ENCODE measurements around the gene TTR. TPM values are rescaled to one million over a fixed set of nuclear protein-coding genes. Genes with fewer than 3 reads are reported as not detected.

TTR gene
- total RNA-seq, 4 donors from 2014 or later = not detected

GRCh38 chr18:31637445-31637844, 45.8 kb downstream of the TTR start:
- no peak for DNase-seq
- Histone ChIP-seq H3K9me3 (no peaks in the 10 kb centered on the region), H3K27me3 (no peaks in the 10 kb centered on the region), H3K4me1 (no peaks in the 10 kb centered on the region), H3K36me3 (peaks cover 0 to 10% (median 0%) of the 10 kb centered on the region in 3 donors), H3K4me3 (no peak overlapping the region), H3K27ac (no peak overlapping the region)
- intact Hi-C loops (cut with DNase I) = no loop called here
- 82 to 89% methylated on average over 3 of the region's 3 CpGs for WGBS, 2 donors
- TF ChIP-seq, protein P1, sequence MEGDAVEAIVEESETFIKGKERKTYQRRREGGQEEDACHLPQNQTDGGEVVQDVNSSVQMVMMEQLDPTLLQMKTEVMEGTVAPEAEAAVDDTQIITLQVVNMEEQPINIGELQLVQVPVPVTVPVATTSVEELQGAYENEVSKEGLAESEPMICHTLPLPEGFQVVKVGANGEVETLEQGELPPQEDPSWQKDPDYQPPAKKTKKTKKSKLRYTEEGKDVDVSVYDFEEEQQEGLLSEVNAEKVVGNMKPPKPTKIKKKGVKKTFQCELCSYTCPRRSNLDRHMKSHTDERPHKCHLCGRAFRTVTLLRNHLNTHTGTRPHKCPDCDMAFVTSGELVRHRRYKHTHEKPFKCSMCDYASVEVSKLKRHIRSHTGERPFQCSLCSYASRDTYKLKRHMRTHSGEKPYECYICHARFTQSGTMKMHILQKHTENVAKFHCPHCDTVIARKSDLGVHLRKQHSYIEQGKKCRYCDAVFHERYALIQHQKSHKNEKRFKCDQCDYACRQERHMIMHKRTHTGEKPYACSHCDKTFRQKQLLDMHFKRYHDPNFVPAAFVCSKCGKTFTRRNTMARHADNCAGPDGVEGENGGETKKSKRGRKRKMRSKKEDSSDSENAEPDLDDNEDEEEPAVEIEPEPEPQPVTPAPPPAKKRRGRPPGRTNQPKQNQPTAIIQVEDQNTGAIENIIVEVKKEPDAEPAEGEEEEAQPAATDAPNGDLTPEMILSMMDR (IDR thresholded peaks at IDR 0.05) = no peak
- TF ChIP-seq POLR2A (IDR thresholded peaks at IDR 0.05) = no peak

DNA sequence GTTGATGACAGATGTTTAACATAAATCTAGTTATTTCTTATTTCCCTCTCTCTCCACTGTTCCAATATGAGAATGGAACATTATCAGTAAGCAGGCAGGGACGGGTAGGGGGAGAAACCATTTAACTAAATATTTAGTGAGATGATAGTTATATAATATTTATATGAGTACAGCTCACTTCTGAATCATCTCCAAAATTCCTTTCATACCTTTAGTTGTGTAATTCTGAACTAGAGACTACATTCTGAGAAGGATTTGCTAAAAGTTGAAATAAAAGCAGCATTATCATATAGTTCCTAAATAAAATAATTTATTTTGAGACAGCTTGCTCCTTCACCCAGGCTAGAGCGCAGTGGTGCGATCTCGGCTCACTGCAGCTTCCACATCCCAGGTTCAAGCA, 51.3 kb downstream of the TTR start:
- WGBS, 2 donors = 78 to 87% methylated on average over 4 of the region's 4 CpGs
- Histone ChIP-seq H3K27ac (no peak overlapping the region), H3K27me3 (no peaks in the 10 kb centered on the region), H3K9me3 (no peaks in the 10 kb centered on the region), H3K4me3 (no peak overlapping the region), H3K4me1 (no peaks in the 10 kb centered on the region), H3K36me3 (peaks cover 0 to 5% (median 0%) of the 10 kb centered on the region in 3 donors)
- TF ChIP-seq POLR2A (IDR thresholded peaks at IDR 0.05) = no peak
- TF ChIP-seq, protein P1 (IDR thresholded peaks at IDR 0.05) = no peak
- intact Hi-C loops (cut with DNase I) = no loop called here
- DNase-seq = no peak

- no peak for TF ChIP-seq POLR2A (IDR thresholded peaks at IDR 0.05)
- TF ChIP-seq, protein P1 (IDR thresholded peaks at IDR 0.05) = no peak
- DNase-seq = no peak
- H3K4me3 ChIP-seq = no peak overlapping the region
- H3K9me3 ChIP-seq = no peaks in the 10 kb centered on the region
- no peaks in the 10 kb centered on the region for H3K4me1 ChIP-seq
- H3K36me3 ChIP-seq = no peaks in the 10 kb centered on the region
- WGBS, 2 donors = 90 to 91% methylated on average over 4 of the region's 4 CpGs
- intact Hi-C loops (cut with DNase I) = no loop called here
- H3K27me3 ChIP-seq = no peaks in the 10 kb centered on the region
- H3K27ac ChIP-seq = no peak overlapping the region
Measured at GRCh38 chr18:31645411-31645810, 53.7 kb downstream of the TTR start.

DNA sequence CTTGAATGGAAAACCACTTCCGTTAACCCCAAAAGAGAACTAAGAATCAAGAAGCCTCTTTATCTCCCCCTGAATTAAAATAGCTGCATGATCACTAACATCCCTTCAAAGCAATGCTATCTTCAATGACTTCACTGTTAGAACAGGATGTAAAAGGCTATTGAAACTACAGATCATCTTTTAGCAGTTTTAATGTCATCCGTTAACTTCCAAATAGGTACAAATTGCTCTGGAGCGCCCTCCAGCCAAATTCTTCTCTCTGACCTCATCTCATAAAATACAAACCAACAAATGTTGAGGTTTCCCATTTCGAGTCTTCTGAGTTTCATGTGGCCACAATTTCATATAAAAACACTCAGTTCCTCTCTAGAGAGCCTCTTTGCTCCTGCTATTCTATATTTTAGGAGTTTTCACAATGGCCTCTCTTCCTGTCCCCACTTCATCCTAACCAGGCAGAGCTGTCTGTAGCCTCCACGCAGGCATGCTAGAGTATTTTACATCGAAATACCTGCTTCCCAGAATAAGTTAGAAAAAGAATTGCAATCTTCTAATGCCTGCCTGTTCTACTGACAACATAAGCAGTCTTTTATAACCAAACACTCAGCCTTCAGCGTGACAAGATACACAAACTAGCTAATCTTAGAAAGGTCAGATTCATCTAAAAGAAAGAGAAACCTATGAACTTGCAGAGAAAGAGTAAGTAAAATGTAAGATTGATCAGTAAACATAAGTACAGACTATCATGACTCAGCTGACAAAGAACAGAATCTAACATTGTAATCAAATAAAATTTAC, 54.9 kb downstream of the TTR start:
- Histone ChIP-seq H3K27me3 (no peaks in the 10 kb centered on the region), H3K27ac (no peak overlapping the region)

GRCh38 chr18:31647127-31647753, 55.6 kb downstream of the TTR start:
- Histone ChIP-seq H3K27ac (no peak overlapping the region), H3K36me3 (no peaks in the 10 kb centered on the region), H3K27me3 (no peaks in the 10 kb centered on the region), H3K4me3 (no peak overlapping the region), H3K9me3 (no peaks in the 10 kb centered on the region), H3K4me1 (no peaks in the 10 kb centered on the region)
- DNase-seq = no peak
- WGBS, 2 donors = 67 to 74% methylated on average over 4 of the region's 4 CpGs
- intact Hi-C loops (cut with DNase I) = no loop called here
- TF ChIP-seq POLR2A (IDR thresholded peaks at IDR 0.05) = no peak
- TF ChIP-seq, protein P1 (IDR thresholded peaks at IDR 0.05) = no peak

More for the DNA sequence above, 54.9 kb downstream of the TTR start:
- Histone ChIP-seq H3K9me3 (no peaks in the 10 kb centered on the region), H3K36me3 (no peaks in the 10 kb centered on the region), H3K4me3 (no peak overlapping the region), H3K4me1 (no peaks in the 10 kb centered on the region)
- intact Hi-C loops (cut with DNase I) = no loop called here
- TF ChIP-seq POLR2A (IDR thresholded peaks at IDR 0.05) = no peak
- TF ChIP-seq, protein P1 (IDR thresholded peaks at IDR 0.05) = no peak
- WGBS, 2 donors = 63 to 72% methylated on average over 7 of the region's 7 CpGs
- no peak for DNase-seq
